ENCODE results near the gene SPTBN1.

SPTBN1 gene

GRCh38 chr2:54636415-54637139, 180.4 kb downstream of the SPTBN1 start:
- no peak for DNase-seq

GRCh38 chr2:54638103-54638502, 182.0 kb downstream of the SPTBN1 start:
- no peak for DNase-seq

GRCh38 chr2:54638774-54639187, 182.7 kb downstream of the SPTBN1 start:
- DNase-seq, result no peak

GRCh38 chr2:54639609-54640008, 183.5 kb downstream of the SPTBN1 start:
- no peak for DNase-seq

GRCh38 chr2:54640834-54641540, 184.9 kb downstream of the SPTBN1 start:
- no peak for DNase-seq

- no peak for DNase-seq
Measured at GRCh38 chr2:54641988-54642387, 185.9 kb downstream of the SPTBN1 start.

- no peak for DNase-seq
Measured at GRCh38 chr2:54642677-54643430, 186.7 kb downstream of the SPTBN1 start.

- DNase-seq, result no peak
Measured at GRCh38 chr2:54644236-54644635, 188.1 kb downstream of the SPTBN1 start.

GRCh38 chr2:54646170-54646927, 190.2 kb downstream of the SPTBN1 start:
- no peak for DNase-seq

- no peak for DNase-seq
Measured at GRCh38 chr2:54648256-54648655, 192.1 kb downstream of the SPTBN1 start.

GRCh38 chr2:54649191-54649590, 193.1 kb downstream of the SPTBN1 start:
- DNase-seq, result no peak

- no peak for DNase-seq
Measured at GRCh38 chr2:54649633-54650032, 193.5 kb downstream of the SPTBN1 start.

- DNase-seq, result no peak
Measured at GRCh38 chr2:54650612-54651011, 194.5 kb downstream of the SPTBN1 start.

GRCh38 chr2:54651291-54651690, 195.2 kb downstream of the SPTBN1 start:
- no peak for DNase-seq

- DNase-seq, result peak in 1 of 5 donors; percentile 41
Measured at GRCh38 chr2:54652540-54652939, 196.4 kb downstream of the SPTBN1 start.

- DNase-seq, result no peak
Measured at GRCh38 chr2:54653572-54654204, 197.6 kb downstream of the SPTBN1 start.

GRCh38 chr2:54655046-54655809, 199.1 kb downstream of the SPTBN1 start:
- DNase-seq, result no peak

GRCh38 chr2:54656863-54657262, 200.7 kb downstream of the SPTBN1 start:
- no peak for DNase-seq

- DNase-seq, result peak in 2 of 5 donors; percentile 15 to 16
Measured at GRCh38 chr2:54657664-54658083, 201.5 kb downstream of the SPTBN1 start.

- DNase-seq, result peak in 1 of 5 donors; percentile 41
Measured at GRCh38 chr2:54658564-54659071, 202.5 kb downstream of the SPTBN1 start.

- no peak for DNase-seq
Measured at GRCh38 chr2:54659527-54659926, 203.4 kb downstream of the SPTBN1 start.
